Tibial nerve (tissue), 4 donors: ENCODE measurements around the gene RELL1. TPM values are rescaled to one million over a fixed set of nuclear protein-coding genes. Genes with fewer than 3 reads are reported as not detected.

Source experiments
- DNase-seq, 2 donors: peaks; one replicate each; pipeline ENCODE4 v3.0.0-alpha.2; 2019; ENCODE audit warnings: low spot score in 2 of 2
- H3K27ac ChIP-seq, 4 donors: fragments of 200-600 bp; sonication (generic) in 3 of 4; one replicate each; pipeline ENCODE4 v1.5.1; 2017 to 2019; ENCODE audit warnings: mild to moderate bottlenecking in 1 of 4
- H3K27me3 ChIP-seq, 2 donors: fragments of 200-600 bp; sonication (generic) in 1 of 2; one replicate each; pipeline versions ENCODE4 v1.5.1 to v1.6.0; 2017 to 2019
- H3K36me3 ChIP-seq, 3 donors: fragments of 200-600 bp; sonication (generic); one replicate each; pipeline ENCODE4 v1.5.1; 2018 to 2019
- H3K4me1 ChIP-seq, 4 donors: fragments of 200-600 bp; sonication (generic) in 3 of 4; one replicate each; pipeline ENCODE4 v1.5.1; 2017 to 2019
- H3K4me3 ChIP-seq, 4 donors: fragments of 200-600 bp; sonication (generic) in 3 of 4; one replicate each; pipeline ENCODE4 v1.5.1; 2017 to 2019; ENCODE audit warnings: mild to moderate bottlenecking in 1 of 4, moderate library complexity in 1 of 4
- H3K9me3 ChIP-seq, 4 donors: fragments of 200-600 bp; sonication (generic) in 3 of 4; one replicate each; pipeline ENCODE4 v1.5.1; 2017 to 2019
- CTCF ChIP-seq, 5 experiments: fragments of 200-600 bp in 3 of 5; fragments of 450-650 bp in 2 of 5; sonication (generic) in 3 of 5; IDR thresholded peaks; one replicate each; pipeline ENCODE4 v1.5.1; 2016 to 2019; ENCODE audit warnings: antibody characterized with exemption in 5 of 5, mild to moderate bottlenecking in 3 of 5, moderate library complexity in 2 of 5
- EP300 ChIP-seq, 2 donors: sonication (generic); formaldehyde crosslinking; IDR thresholded peaks; one replicate each; pipeline ENCODE4 v1.6.1; 2017; ENCODE audit warnings: antibody characterized with exemption in 2 of 2, mild to moderate bottlenecking in 1 of 2
- POLR2A ChIP-seq, 2 donors: fragments of 450-650 bp; IDR thresholded peaks; one replicate each; pipeline ENCODE4 v1.6.1; 2017; ENCODE audit warnings: antibody characterized with exemption in 2 of 2, mild to moderate bottlenecking in 2 of 2, moderate library complexity in 2 of 2
- WGBS, 2 donors: methylation state at CpG; one replicate each; pipeline ENCODE4 v1.1.5; 2018; 5-methylcytosine and 5-hydroxymethylcytosine counted together
- total RNA-seq, 4 donors: library from RNA; depleted of rRNA; stranded (reverse); fragments of >200 nt; gene quantifications; one replicate each; pipeline ENCODE4 v1.1.0, GENCODE V29; 2016

RELL1 gene
- 10 to 100 TPM; 43.8 to 78.0 (median 61.2) TPM for total RNA-seq

GRCh38 chr4:37686373-37687193 lies at the start of gene RELL1:
RELL1 (minus strand) TSS chr4:37686376; CDS start chr4:37686287, 89 bp downstream.
- 0 to 1% methylated on average over 45 to 48 of the region's 58 CpGs for WGBS, 2 donors
- Histone ChIP-seq H3K4me3 (peak within 1 kb of the TSS; percentile 64 to 99 (median 92)), H3K36me3 (no peaks in the 10 kb centered on the region), H3K27me3 (no peaks in the 10 kb centered on the region), H3K27ac (peak within 1 kb of the TSS; percentile 89 to 99 (median 96)), H3K9me3 (no peaks in the 10 kb centered on the region), H3K4me1 (peaks cover 0 to 37% (median 18%) of the 10 kb centered on the region in 4 donors)
- DNase-seq, result peak; percentile 99
- TF ChIP-seq EP300 (IDR thresholded peaks at IDR 0.05), result peak in 1 of 2 donors; percentile 42
- TF ChIP-seq POLR2A (IDR thresholded peaks at IDR 0.05), result peak in 1 of 2 donors; percentile 28
- peak in 1 of 5 experiments; percentile 10 for TF ChIP-seq CTCF (IDR thresholded peaks at IDR 0.05)

GRCh38 chr4:37735578-37735977 lies 49.4 kb upstream of the RELL1 start:
- WGBS, 2 donors, result 82 to 85% methylated on average over 5 of the region's 5 CpGs
- no peaks in the 10 kb centered on the region for H3K9me3 ChIP-seq
- no peaks in the 10 kb centered on the region for H3K36me3 ChIP-seq
- no peak overlapping the region for H3K4me3 ChIP-seq
- H3K4me1 ChIP-seq, result no peaks in the 10 kb centered on the region
- TF ChIP-seq POLR2A (IDR thresholded peaks at IDR 0.05) (no peak), CTCF (IDR thresholded peaks at IDR 0.05) (no peak), EP300 (IDR thresholded peaks at IDR 0.05) (peak in 1 of 2 donors; percentile 25)
- no peak for DNase-seq
- H3K27ac ChIP-seq, result no peak overlapping the region
- no peaks in the 10 kb centered on the region for H3K27me3 ChIP-seq

- WGBS, 2 donors, result 93 to 96% methylated on average over 3 of the region's 3 CpGs
- DNase-seq, result no peak
- TF ChIP-seq EP300 (IDR thresholded peaks at IDR 0.05), result no peak
- TF ChIP-seq POLR2A (IDR thresholded peaks at IDR 0.05), result no peak
- no peak for TF ChIP-seq CTCF (IDR thresholded peaks at IDR 0.05)
- no peak overlapping the region for H3K27ac ChIP-seq
- H3K4me3 ChIP-seq, result no peak overlapping the region
- H3K36me3 ChIP-seq, result no peaks in the 10 kb centered on the region
- H3K4me1 ChIP-seq, result no peaks in the 10 kb centered on the region
- no peaks in the 10 kb centered on the region for H3K27me3 ChIP-seq
- no peaks in the 10 kb centered on the region for H3K9me3 ChIP-seq
These were observed 48.8 kb upstream of the RELL1 start for GRCh38 chr4:37734989-37735388.

GRCh38 chr4:37733240-37733867 lies 47.2 kb upstream of the RELL1 start:
- no peak for TF ChIP-seq EP300 (IDR thresholded peaks at IDR 0.05)
- no peak for TF ChIP-seq POLR2A (IDR thresholded peaks at IDR 0.05)
- TF ChIP-seq CTCF (IDR thresholded peaks at IDR 0.05), result no peak
- 70 to 71% methylated on average over 6 of the region's 6 CpGs for WGBS, 2 donors
- Histone ChIP-seq H3K27ac (no peak overlapping the region), H3K9me3 (no peaks in the 10 kb centered on the region), H3K4me3 (no peak overlapping the region), H3K36me3 (no peaks in the 10 kb centered on the region), H3K27me3 (no peaks in the 10 kb centered on the region), H3K4me1 (no peaks in the 10 kb centered on the region)
- DNase-seq, result no peak
